ENCODE data around the gene SCML1. TPM values are rescaled to one million over a fixed set of nuclear protein-coding genes. Genes with fewer than 3 reads are reported as not detected.

SCML1 gene
- total and polyA plus RNA-seq, 2 of the 4 experiments (the other 2 are of a cell fraction), result 4.1 to 12.2 TPM

GRCh38 chrX:17768997-17769396, 31.7 kb downstream of the SCML1 start:
- DNase-seq (no peak), ATAC-seq (ENCODE audit: low read depth) (no peak)
- Histone ChIP-seq H2BK15ac (ENCODE audit: low read depth, low read length) (no peak overlapping the region), H3K14ac (replicated peaks; ENCODE audit: low read depth, low read length) (no peak overlapping the region), H4K5ac (ENCODE audit: low read depth, low read length) (no peak overlapping the region), H3K4me2 (ENCODE audit: low read depth, low read length) (no peak overlapping the region), H3K4me3 (ENCODE audit: insufficient read depth, low read depth, low read length) (no peak overlapping the region), H4K20me1 (ENCODE audit: insufficient read depth, low read length) (no peaks in the 10 kb centered on the region), H3K27me3 (ENCODE audit: control insufficient read depth, insufficient read depth, low read length) (peaks cover 9% of the 10 kb centered on the region), H3K79me1 (ENCODE audit: low read depth in 1 of 2, low read length in 2 of 2) (no peaks in the 10 kb centered on the region), H2AK5ac (ENCODE audit: low read depth, low read length) (no peak overlapping the region), H3K9me1 (ENCODE audit: insufficient read depth, low read length) (no peaks in the 10 kb centered on the region), H2BK20ac (ENCODE audit: low read depth, low read length) (no peak overlapping the region), H3K36me3 (ENCODE audit: control insufficient read depth, insufficient read depth, low read length) (no peaks in the 10 kb centered on the region), H2BK120ac (ENCODE audit: low read depth, low read length) (no peak overlapping the region), H3K56ac (ENCODE audit: extremely low read depth, insufficient read depth, low read length) (no peak overlapping the region), H3K4me1 (ENCODE audit: control insufficient read depth, insufficient read depth, low read length) (no peaks in the 10 kb centered on the region), H2AFZ (replicated peaks; ENCODE audit: low read length, poor library complexity) (no peak overlapping the region), H3K9me3 (ENCODE audit: control insufficient read depth, insufficient read depth, low read length) (no peaks in the 10 kb centered on the region), H2BK5ac (ENCODE audit: low read depth, low read length, poor library complexity, severe bottlenecking) (no peak overlapping the region), H3K4ac (ENCODE audit: low read depth, low read length) (no peak overlapping the region), H4K8ac (ENCODE audit: low read depth in 2 of 2, low read length in 2 of 2) (no peak overlapping the region), H3K27ac (ENCODE audit: insufficient read depth, low read length) (no peak overlapping the region), H3K9ac (ENCODE audit: low read depth, low read length) (no peak overlapping the region), H4K91ac (ENCODE audit: insufficient read depth, low read depth, low read length) (no peak overlapping the region), H3K18ac (ENCODE audit: low read depth, low read length) (no peak overlapping the region), H3K23ac (ENCODE audit: low read depth, low read length) (no peak overlapping the region), H2AK9ac (replicated peaks; ENCODE audit: low read depth, low read length, poor library complexity) (no peak overlapping the region)
- POLR2A ChIA-PET (ENCODE audit: unreplicated experiment), result no interaction called here
- no TSS peak for BruUV-seq (replicated peaks)
- CTCF ChIA-PET, result no interaction called here
- intact Hi-C loops (cut with micrococcal nuclease), result no loop called here
- in situ Hi-C loops (cut with MboI; ENCODE audit: low sequenced_read_pairs), result loop anchor here (25.0 kb wide), 1 partner anchor 593 kb away; the partner anchor contains the start of gene SCML2
- dilution Hi-C loops (cut with HindIII; ENCODE audit: low sequenced_read_pairs, unreplicated experiment), result no loop called here
- TF ChIP-seq RAD21 (IDR thresholded peaks at IDR 0.05; ENCODE audit: low read length) (no peak), BHLHE40 (IDR thresholded peaks at IDR 0.05; ENCODE audit: low read depth, low read length) (no peak), SMC3 (IDR thresholded peaks at IDR 0.05; ENCODE audit: low read depth, low read length) (no peak), CHD1 (IDR thresholded peaks at IDR 0.05; ENCODE audit: low read depth, low read length) (no peak), MAFK (IDR thresholded peaks at IDR 0.05; ENCODE audit: low read depth, low read length) (no peak), MAZ (IDR thresholded peaks at IDR 0.05; ENCODE audit: borderline replicate concordance, low read depth, low read length) (no peak), MXI1 (IDR thresholded peaks at IDR 0.05; ENCODE audit: borderline replicate concordance, low read depth, low read length) (no peak), NFE2L2 (IDR thresholded peaks at IDR 0.05; ENCODE audit: low read depth, low read length) (no peak)
- 60% methylated on average over 4 of the region's 5 CpGs; no CpG with 5 or more reads in 1 of the 2 experiments for WGBS, 2 experiments (ENCODE audit: extremely low coverage in 2 of 2, insufficient read length in 1 of 2)

Data from IMR-90 (cell line).